IMR-90 (cell line): ENCODE data around the gene JAKMIP1. TPM values are rescaled to one million over a fixed set of nuclear protein-coding genes. Genes with fewer than 3 reads are reported as not detected.

Experiments
- ATAC-seq: fragments of 200-7000 bp; cut with Tn5 transposase; 2 replicates; pipeline ENCODE4 v1.9.1; 2020; ENCODE audit warnings: low read depth, mild to moderate bottlenecking, moderate library complexity
- BruUV-seq: library from RNA; stranded (reverse); fragments of 400-500 nt; replicated peaks from 2 replicates; lab custom pipeline; 2021; lab: Mats Ljungman, UMichigan
- CTCF ChIA-PET: fragments of 300-600 bp; formaldehyde crosslinking; extraction: SDS; loops from one replicate; lab custom pipeline; 2021; ENCODE audit warnings: antibody characterized with exemption; lab: Yijun Ruan, JAX
- POLR2A ChIA-PET: fragments of 300-600 bp; sonication (Branson Sonifier 250); formaldehyde crosslinking; loops from one replicate; lab custom pipeline; 2022; ENCODE audit warnings: antibody characterized with exemption; ENCODE audit not compliant: unreplicated experiment; lab: Charles Lee
- DNase-seq: peaks from one replicate; pipeline ENCODE4 v3.0.0; 2013
- H2AFZ ChIP-seq: replicated peaks from 2 replicates; pipeline ENCODE3; 2013; ENCODE audit warnings: low read length, mild to moderate bottlenecking; ENCODE audit not compliant: poor library complexity
- H2AK5ac ChIP-seq: 2 replicates; pipeline ENCODE4 v1.6.1; 2013; ENCODE audit warnings: low read depth, low read length, inconsistent platforms
- H2AK9ac ChIP-seq: replicated peaks from 2 replicates; pipeline ENCODE3; 2013; ENCODE audit warnings: mild to moderate bottlenecking, low read depth, low read length, moderate library complexity; ENCODE audit not compliant: poor library complexity
- H2BK120ac ChIP-seq: 2 replicates; pipeline ENCODE4 v1.6.1; 2013; ENCODE audit warnings: low read depth, low read length, inconsistent platforms
- H2BK15ac ChIP-seq: 3 replicates; pipeline ENCODE4 v1.6.1; 2013; ENCODE audit warnings: low read depth, low read length, inconsistent platforms
- H2BK20ac ChIP-seq: 2 replicates; pipeline ENCODE4 v1.6.1; 2013; ENCODE audit warnings: low read depth, mild to moderate bottlenecking, inconsistent platforms, low read length, moderate library complexity
- H2BK5ac ChIP-seq: 2 replicates; pipeline ENCODE4 v1.6.1; 2013; ENCODE audit warnings: mild to moderate bottlenecking, low read depth, low read length, inconsistent platforms; ENCODE audit not compliant: poor library complexity, severe bottlenecking
- H3K14ac ChIP-seq: replicated peaks from 2 replicates; pipeline ENCODE4 v1.6.1; 2013; ENCODE audit warnings: low read depth, low read length, inconsistent platforms
- H3K18ac ChIP-seq: 2 replicates; pipeline ENCODE4 v1.6.1; 2013; ENCODE audit warnings: low read depth, low read length, control low read depth
- H3K23ac ChIP-seq: 2 replicates; pipeline ENCODE4 v1.6.1; 2013; ENCODE audit warnings: low read depth, low read length, inconsistent platforms
- H3K27ac ChIP-seq: 2 replicates; pipeline ENCODE4 v1.5.1; 2013; ENCODE audit warnings: mild to moderate bottlenecking, control low read depth, low read length; ENCODE audit not compliant: insufficient read depth
- H3K27me3 ChIP-seq: 2 replicates; pipeline ENCODE4 v1.6.1; 2013; ENCODE audit warnings: low read length; ENCODE audit not compliant: control insufficient read depth, insufficient read depth
- H3K36me3 ChIP-seq: 2 replicates; pipeline ENCODE4 v1.6.1; 2013; ENCODE audit warnings: low read length, mixed read lengths; ENCODE audit not compliant: control insufficient read depth, insufficient read depth
- H3K4ac ChIP-seq: 2 replicates; pipeline ENCODE4 v1.6.1; 2013; ENCODE audit warnings: low read depth, low read length, inconsistent platforms
- H3K4me1 ChIP-seq: 2 replicates; pipeline ENCODE4 v1.6.1; 2013; ENCODE audit warnings: low read length, mixed read lengths; ENCODE audit not compliant: control insufficient read depth, insufficient read depth
- H3K4me2 ChIP-seq: 2 replicates; pipeline ENCODE4 v1.6.1; 2013; ENCODE audit warnings: low read depth, mild to moderate bottlenecking, control low read depth, low read length, moderate library complexity
- H3K4me3 ChIP-seq: 2 replicates; pipeline ENCODE4 v1.5.1; 2013; ENCODE audit warnings: low read depth, mild to moderate bottlenecking, control low read depth, low read length, moderate library complexity; ENCODE audit not compliant: insufficient read depth
- H3K56ac ChIP-seq: 2 replicates; pipeline ENCODE4 v1.6.1; 2013; ENCODE audit warnings: low read length, inconsistent platforms; ENCODE audit not compliant: insufficient read depth; ENCODE audit errors: extremely low read depth
- H3K79me1 ChIP-seq, 2 experiments: 2 replicates each; pipeline ENCODE4 v1.6.1; 2013; ENCODE audit warnings: low read length in 2 of 2, inconsistent platforms in 1 of 2, low read depth in 1 of 2
- H3K9ac ChIP-seq: 2 replicates; pipeline ENCODE4 v1.6.1; 2013; ENCODE audit warnings: low read depth, low read length, control low read depth
- H3K9me1 ChIP-seq: 2 replicates; pipeline ENCODE4 v1.6.1; 2013; ENCODE audit warnings: low read length, inconsistent platforms; ENCODE audit not compliant: insufficient read depth
- H3K9me3 ChIP-seq: 2 replicates; pipeline ENCODE4 v1.6.1; 2013; ENCODE audit warnings: low read length; ENCODE audit not compliant: control insufficient read depth, insufficient read depth
- H4K20me1 ChIP-seq: 2 replicates; pipeline ENCODE4 v1.6.1; 2013; ENCODE audit warnings: low read length, inconsistent platforms; ENCODE audit not compliant: insufficient read depth
- H4K5ac ChIP-seq: 2 replicates; pipeline ENCODE4 v1.6.1; 2013; ENCODE audit warnings: mild to moderate bottlenecking, low read depth, low read length, control low read depth
- H4K8ac ChIP-seq, 2 experiments: 2 replicates each; pipeline ENCODE4 v1.6.1; 2013; ENCODE audit warnings: low read depth in 2 of 2, low read length in 2 of 2, control low read depth in 1 of 2, inconsistent platforms in 1 of 2
- H4K91ac ChIP-seq: 2 replicates; pipeline ENCODE4 v1.6.1; 2013; ENCODE audit warnings: low read depth, low read length, inconsistent platforms; ENCODE audit not compliant: insufficient read depth
- CTCF ChIP-seq: conservative IDR thresholded peaks from 2 replicates; pipeline ENCODE4 v1.5.1; 2012; ENCODE audit warnings: mild to moderate bottlenecking, low read depth, low read length, improper control_type of control experiment
- MAZ ChIP-seq: IDR thresholded peaks from 2 replicates; pipeline ENCODE4 v1.6.1; 2012; ENCODE audit warnings: low read depth, mild to moderate bottlenecking, low read length, improper control_type of control experiment, moderate library complexity, borderline replicate concordance
- WGBS, 2 experiments: methylation state at CpG; one replicate each; pipeline versions ENCODE4 v1.1.5 to v1.1.7; 2013; ENCODE audit warnings: missing lambda C conversion rate in 2 of 2; ENCODE audit not compliant: insufficient read length in 1 of 2; ENCODE audit errors: extremely low coverage in 2 of 2; 5-methylcytosine and 5-hydroxymethylcytosine counted together
- dilution Hi-C: fragments of 300-500 bp; cut with HindIII; formaldehyde crosslinking; loops from one replicate; pipeline ENCODE4 v1.14.3; 2018; ENCODE audit warnings: low sequenced_read_pairs; ENCODE audit not compliant: unreplicated experiment
- in situ Hi-C: fragments of 300-500 bp; cut with MboI; formaldehyde crosslinking; loops from 3 replicates; pipeline ENCODE4 v1.14.3; 2019; ENCODE audit warnings: low sequenced_read_pairs, inconsistent platforms, mixed read lengths
- intact Hi-C: fragments of 100-400 bp; cut with micrococcal nuclease; formaldehyde crosslinking; loops from 2 replicates; pipeline ENCODE4 v1.10.0; 2022
- polyA plus RNA-seq, 3 experiments: library from polyadenylated mRNA; depleted of rRNA; stranded (reverse); fragments of >200 nt; gene quantifications; 2 replicates each; pipeline ENCODE4 v1.2.3, GENCODE V29; 2012; ENCODE audit warnings: low replicate concordance in 1 of 3
- total RNA-seq: library from RNA; depleted of rRNA; stranded (reverse); fragments of >200 nt; gene quantifications from 2 replicates; pipeline ENCODE4 v1.2.3, GENCODE V29; 2012

JAKMIP1 gene
- total and polyA plus RNA-seq, 2 of the 4 experiments (the other 2 are of a cell fraction) = not detected

- Histone ChIP-seq H3K18ac (no peak overlapping the region), H3K23ac (no peak overlapping the region), H3K9me1 (no peaks in the 10 kb centered on the region), H3K9ac (no peak overlapping the region), H3K4ac (no peak overlapping the region), H3K9me3 (no peaks in the 10 kb centered on the region; the same call in 1 of the 2 replicates), H3K27ac (no peak overlapping the region), H2AFZ (no peak overlapping the region), H3K14ac (no peak overlapping the region), H3K4me2 (no peak overlapping the region), H2AK5ac (no peak overlapping the region), H2BK20ac (no peak overlapping the region), H4K5ac (no peak overlapping the region), H4K8ac (no peak overlapping the region), H2BK5ac (no peak overlapping the region), H3K56ac (no peak overlapping the region), H2BK120ac (no peak overlapping the region), H2BK15ac (no peak overlapping the region), H3K4me1 (no peaks in the 10 kb centered on the region), H4K91ac (no peak overlapping the region), H3K79me1 (no peaks in the 10 kb centered on the region), H4K20me1 (no peaks in the 10 kb centered on the region), H2AK9ac (no peak overlapping the region), H3K27me3 (peaks cover 2% of the 10 kb centered on the region; the same call in 1 of the 2 replicates), H3K36me3 (no peaks in the 10 kb centered on the region), H3K4me3 (no peak overlapping the region)
- no TSS peak for BruUV-seq
- ATAC-seq = no peak
- ChIA-PET CTCF (no interaction called here), POLR2A (no interaction called here)
- dilution Hi-C loops = no loop called here
- no peak for DNase-seq
- in situ Hi-C loops = no loop called here
- TF ChIP-seq MAZ (no peak), CTCF (no peak)
- 20% methylated on average over 1 of the region's 7 CpGs; no CpG with 5 or more reads in 1 of the 2 experiments for WGBS, 2 experiments
- intact Hi-C loops = no loop called here
Observed at GRCh38 chr4:6118201-6118600, 82.1 kb downstream of the JAKMIP1 start.
